ENCODE data around the gene LYZL6. TPM values are rescaled to one million over a fixed set of nuclear protein-coding genes. Genes with fewer than 3 reads are reported as not detected.

Gene LYZL6
- total RNA-seq, 4 donors from 2014 or later: not detected

DNA sequence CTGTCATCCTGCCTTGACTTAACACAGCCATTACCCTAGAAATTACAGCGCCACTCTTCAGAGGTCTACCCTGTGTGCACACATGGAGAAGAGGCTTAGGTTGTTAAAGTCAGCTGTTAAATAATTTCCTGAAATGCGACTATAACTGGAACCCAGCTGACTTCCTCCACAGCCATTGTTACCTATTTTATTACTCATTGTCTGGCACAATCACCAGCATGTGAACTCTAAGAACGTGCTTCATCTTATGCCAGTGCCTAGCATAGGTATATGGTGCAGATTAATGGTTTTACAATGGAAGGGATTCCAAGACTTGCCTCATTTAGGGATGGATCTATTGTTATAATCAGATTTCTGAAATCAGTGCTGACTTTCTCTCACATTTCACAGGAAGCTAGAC lies 24.8 kb downstream of the LYZL6 start:
- no peak overlapping the region for H3K4me3 ChIP-seq
- no peaks in the 10 kb centered on the region for H3K9me3 ChIP-seq
- ATAC-seq (no peak), DNase-seq (no peak)
- no peaks in the 10 kb centered on the region for H3K4me1 ChIP-seq
- no peaks in the 10 kb centered on the region for H3K36me3 ChIP-seq
- peaks cover 0 to 2% (median 0%) of the 10 kb centered on the region in 3 donors for H3K27me3 ChIP-seq
- intact Hi-C loops (cut with DNase I; ENCODE audit: low total_unique reads): no loop called here
- no peak for TF ChIP-seq POLR2A (IDR thresholded peaks at IDR 0.05)
- TF ChIP-seq, protein P1, sequence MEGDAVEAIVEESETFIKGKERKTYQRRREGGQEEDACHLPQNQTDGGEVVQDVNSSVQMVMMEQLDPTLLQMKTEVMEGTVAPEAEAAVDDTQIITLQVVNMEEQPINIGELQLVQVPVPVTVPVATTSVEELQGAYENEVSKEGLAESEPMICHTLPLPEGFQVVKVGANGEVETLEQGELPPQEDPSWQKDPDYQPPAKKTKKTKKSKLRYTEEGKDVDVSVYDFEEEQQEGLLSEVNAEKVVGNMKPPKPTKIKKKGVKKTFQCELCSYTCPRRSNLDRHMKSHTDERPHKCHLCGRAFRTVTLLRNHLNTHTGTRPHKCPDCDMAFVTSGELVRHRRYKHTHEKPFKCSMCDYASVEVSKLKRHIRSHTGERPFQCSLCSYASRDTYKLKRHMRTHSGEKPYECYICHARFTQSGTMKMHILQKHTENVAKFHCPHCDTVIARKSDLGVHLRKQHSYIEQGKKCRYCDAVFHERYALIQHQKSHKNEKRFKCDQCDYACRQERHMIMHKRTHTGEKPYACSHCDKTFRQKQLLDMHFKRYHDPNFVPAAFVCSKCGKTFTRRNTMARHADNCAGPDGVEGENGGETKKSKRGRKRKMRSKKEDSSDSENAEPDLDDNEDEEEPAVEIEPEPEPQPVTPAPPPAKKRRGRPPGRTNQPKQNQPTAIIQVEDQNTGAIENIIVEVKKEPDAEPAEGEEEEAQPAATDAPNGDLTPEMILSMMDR (IDR thresholded peaks at IDR 0.05 in 4 of 5, conservative IDR thresholded peaks at IDR 0.05 in 1 of 5): no peak
- H3K27ac ChIP-seq: no peak overlapping the region
- in situ Hi-C loops (cut with MboI; ENCODE audit: low sequenced_read_pairs in 4 of 4): no loop called here

DNA sequence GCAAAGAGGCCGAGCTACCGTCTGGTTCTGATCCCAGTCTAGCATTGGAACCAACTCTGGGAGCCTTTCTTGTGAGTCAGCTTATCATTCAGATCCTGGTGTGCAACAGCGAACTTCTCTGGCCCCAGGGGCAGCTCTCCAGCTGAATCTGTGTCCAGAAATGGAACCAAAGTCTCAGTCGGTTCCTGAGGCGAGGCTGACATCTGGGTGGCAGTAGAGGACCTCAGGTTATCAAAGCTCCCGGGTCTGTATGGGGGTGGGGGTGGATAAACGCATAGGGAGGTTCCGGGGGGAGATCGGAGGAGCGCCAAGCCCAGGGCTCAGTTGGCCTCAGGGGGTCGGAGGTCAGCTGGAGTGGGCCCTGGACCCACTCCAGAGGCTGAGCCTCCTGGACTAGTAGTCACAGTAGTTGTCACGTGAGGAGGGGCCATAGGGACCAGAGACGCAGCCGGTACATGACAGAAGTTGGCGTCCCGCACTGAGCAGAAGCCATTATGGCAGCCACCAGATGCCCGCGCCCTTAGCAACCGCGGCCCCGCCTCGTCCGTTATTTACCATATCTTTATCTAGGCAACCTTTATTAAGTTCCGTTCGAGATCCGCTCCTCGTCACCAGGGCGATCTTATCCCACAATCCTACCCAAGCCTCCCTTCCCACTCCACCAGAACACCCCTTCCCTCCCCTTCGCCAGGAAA lies 25.8 kb downstream of the LYZL6 start:
- Histone ChIP-seq H3K4me3 (no peak overlapping the region), H3K36me3 (no peaks in the 10 kb centered on the region), H3K4me1 (no peaks in the 10 kb centered on the region), H3K27me3 (no peaks in the 10 kb centered on the region), H3K27ac (no peak overlapping the region), H3K9me3 (no peaks in the 10 kb centered on the region)
- intact Hi-C loops (cut with DNase I; ENCODE audit: low total_unique reads): no loop called here
- no peak for DNase-seq
- no peak for ATAC-seq
- in situ Hi-C loops (cut with MboI; ENCODE audit: low sequenced_read_pairs in 4 of 4): no loop called here
- TF ChIP-seq POLR2A (IDR thresholded peaks at IDR 0.05): no peak
- TF ChIP-seq, protein P1 (IDR thresholded peaks at IDR 0.05 in 4 of 5, conservative IDR thresholded peaks at IDR 0.05 in 1 of 5): no peak

DNA sequence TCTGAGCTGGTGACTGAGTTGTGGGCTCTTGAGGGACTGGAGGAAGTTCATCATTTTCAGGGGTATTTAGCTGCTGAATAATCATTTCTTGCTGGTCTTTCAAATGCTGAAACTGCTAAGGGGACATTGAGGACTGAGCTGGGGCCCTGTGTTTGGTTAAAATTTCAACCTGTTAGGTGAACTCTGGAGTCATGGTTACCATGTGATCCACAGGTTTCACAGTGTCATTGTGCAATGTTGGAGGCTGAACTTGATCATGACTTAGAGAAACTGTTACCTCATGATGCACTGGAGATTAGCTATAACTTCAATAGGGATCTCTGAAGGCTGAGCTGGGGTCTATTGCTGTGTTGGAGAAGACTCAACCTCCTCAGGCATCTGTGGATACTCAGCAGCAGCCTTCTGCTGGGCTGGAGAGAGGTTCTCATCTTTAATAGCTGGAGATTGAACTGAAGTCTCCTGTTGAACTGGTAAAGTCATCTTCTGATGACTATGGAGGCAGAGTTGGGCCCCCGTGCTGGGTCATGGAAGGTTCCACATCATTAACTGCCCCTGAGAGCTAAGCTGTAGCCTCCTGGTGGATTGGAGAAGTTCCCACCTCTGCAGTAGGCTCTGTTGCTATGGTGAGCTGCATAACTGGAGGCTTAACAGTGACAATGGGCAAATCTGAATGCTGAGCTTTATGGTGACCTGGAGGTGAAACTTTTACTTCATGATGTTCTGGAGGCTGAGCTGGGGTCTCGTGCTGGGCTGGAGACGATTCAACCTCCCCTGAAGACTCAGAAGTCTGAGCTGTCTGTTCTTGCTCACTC lies 28.2 kb downstream of the LYZL6 start:
- Histone ChIP-seq H3K9me3 (no peaks in the 10 kb centered on the region), H3K4me3 (no peak overlapping the region), H3K27ac (no peak overlapping the region), H3K27me3 (no peaks in the 10 kb centered on the region), H3K4me1 (no peaks in the 10 kb centered on the region), H3K36me3 (no peaks in the 10 kb centered on the region)
- no peak for ATAC-seq
- intact Hi-C loops (cut with DNase I; ENCODE audit: low total_unique reads) (no loop called here), in situ Hi-C loops (cut with MboI; ENCODE audit: low sequenced_read_pairs in 4 of 4) (no loop called here)
- no peak for DNase-seq
- TF ChIP-seq, protein P1 (IDR thresholded peaks at IDR 0.05 in 4 of 5, conservative IDR thresholded peaks at IDR 0.05 in 1 of 5): no peak
- no peak for TF ChIP-seq POLR2A (IDR thresholded peaks at IDR 0.05)

DNA sequence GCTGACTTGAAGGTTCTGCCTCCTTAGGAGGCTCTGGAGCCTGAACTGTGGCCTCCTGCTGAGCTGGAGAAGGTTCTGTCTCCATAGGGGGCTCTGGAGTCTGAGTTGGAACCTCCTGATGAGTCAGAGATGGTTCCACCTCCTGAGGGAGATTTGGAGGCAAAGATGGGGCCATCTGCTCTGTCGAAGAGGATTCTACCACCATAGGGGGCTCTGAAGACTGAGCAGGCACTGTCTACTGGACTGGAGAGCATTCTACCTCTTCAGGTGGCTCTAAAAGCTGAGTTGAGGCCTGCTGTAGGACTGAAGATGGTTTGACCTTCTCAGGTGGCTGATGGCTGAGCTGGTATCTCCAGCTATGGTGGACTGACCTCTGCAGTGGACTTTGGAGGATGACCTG lies 29.2 kb downstream of the LYZL6 start:
- Histone ChIP-seq H3K4me1 (no peaks in the 10 kb centered on the region), H3K36me3 (no peaks in the 10 kb centered on the region), H3K27me3 (no peaks in the 10 kb centered on the region), H3K9me3 (no peaks in the 10 kb centered on the region), H3K4me3 (no peak overlapping the region), H3K27ac (no peak overlapping the region)
- in situ Hi-C loops (cut with MboI; ENCODE audit: low sequenced_read_pairs in 4 of 4) (no loop called here), intact Hi-C loops (cut with DNase I; ENCODE audit: low total_unique reads) (no loop called here)
- ATAC-seq: no peak
- DNase-seq: no peak
- TF ChIP-seq, protein P1 (IDR thresholded peaks at IDR 0.05 in 4 of 5, conservative IDR thresholded peaks at IDR 0.05 in 1 of 5): no peak
- TF ChIP-seq POLR2A (IDR thresholded peaks at IDR 0.05): no peak

Measured in gastrocnemius medialis (tissue), 4 donors.